Measurements from ENCODE around the gene GSAP.

DNA sequence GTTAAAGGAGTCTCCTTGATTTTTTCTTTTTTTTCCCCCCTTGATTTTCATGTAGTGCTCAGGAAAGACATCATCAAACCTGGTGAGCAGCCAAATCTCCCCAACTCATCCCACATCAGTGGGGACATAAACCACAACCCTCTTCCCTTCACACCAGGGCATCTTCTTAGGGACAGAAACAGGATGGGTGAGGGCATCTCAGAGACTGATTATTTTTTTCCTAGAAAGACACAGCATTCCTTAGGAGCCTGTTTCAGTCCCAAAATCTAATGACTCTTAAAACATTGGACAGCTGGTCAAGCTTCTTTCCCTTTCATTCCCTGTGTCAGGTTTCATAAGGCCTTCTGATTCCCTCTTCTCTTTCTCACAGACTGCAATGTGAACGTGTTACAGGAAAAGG, 31.5 kb upstream of the GSAP start:
- TF ChIP-seq CTCF (IDR thresholded peaks at IDR 0.05; ENCODE audit: low read depth, low read length) (no peak), POLR2A (IDR thresholded peaks at IDR 0.05; ENCODE audit: extremely low read depth, insufficient read length) (no peak)
- TF ChIP-seq, protein P1, sequence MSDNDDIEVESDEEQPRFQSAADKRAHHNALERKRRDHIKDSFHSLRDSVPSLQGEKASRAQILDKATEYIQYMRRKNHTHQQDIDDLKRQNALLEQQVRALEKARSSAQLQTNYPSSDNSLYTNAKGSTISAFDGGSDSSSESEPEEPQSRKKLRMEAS (IDR thresholded peaks at IDR 0.05; ENCODE audit: low read depth, low read length): no peak
